ENCODE results near the gene PPP1R15B.

The PPP1R15B gene

GRCh38 chr1:204401730-204402129 lies 9.9 kb downstream of the PPP1R15B start:
- H3K9me3 ChIP-seq (ENCODE audit: insufficient read depth, low read length), result no peaks in the 10 kb centered on the region
- no peak overlapping the region for H3K4me2 ChIP-seq (ENCODE audit: low read depth, low read length, poor library complexity, severe bottlenecking)
- H2AFZ ChIP-seq (ENCODE audit: low read depth, low read length, severe bottlenecking), result no peak overlapping the region
- no peak overlapping the region for H3K27ac ChIP-seq (ENCODE audit: low read depth, low read length)
- peaks cover 34% of the 10 kb centered on the region for H4K20me1 ChIP-seq (ENCODE audit: low read depth, low read length)
- peaks cover 46% of the 10 kb centered on the region for H3K36me3 ChIP-seq (ENCODE audit: low read length)
- H3K9me2 ChIP-seq (replicated peaks; ENCODE audit: insufficient read depth, low read length), result no peaks in the 10 kb centered on the region
- peaks cover 40% of the 10 kb centered on the region for H3K79me2 ChIP-seq (ENCODE audit: insufficient read depth, low read length)
- H3K4me3 ChIP-seq (ENCODE audit: insufficient read depth, low read length, poor library complexity, severe bottlenecking), result no peak overlapping the region
- no peaks in the 10 kb centered on the region for H3K27me3 ChIP-seq (ENCODE audit: low read length)
- no peak for TF ChIP-seq EZH2phosphoT487 (conservative IDR thresholded peaks at IDR 0.05; ENCODE audit: low read length)
- no peak overlapping the region for H3K9ac ChIP-seq (ENCODE audit: low read length)
- peaks cover 29% of the 10 kb centered on the region; the same call in 1 of the 2 replicates for H3F3A ChIP-seq (ENCODE audit: insufficient read depth)

- peaks cover 46% of the 10 kb centered on the region for H3K36me3 ChIP-seq (ENCODE audit: low read length)
- no peaks in the 10 kb centered on the region for H3K9me3 ChIP-seq (ENCODE audit: insufficient read depth, low read length)
- H3K27me3 ChIP-seq (ENCODE audit: low read length), result no peaks in the 10 kb centered on the region
- no peak overlapping the region for H3K4me3 ChIP-seq (ENCODE audit: insufficient read depth, low read length, poor library complexity, severe bottlenecking)
- H3K9ac ChIP-seq (ENCODE audit: low read length), result no peak overlapping the region
- peaks cover 27% of the 10 kb centered on the region for H4K20me1 ChIP-seq (ENCODE audit: low read depth, low read length)
- peaks cover 29% of the 10 kb centered on the region; the same call in 1 of the 2 replicates for H3F3A ChIP-seq (ENCODE audit: insufficient read depth)
- no peak overlapping the region for H3K27ac ChIP-seq (ENCODE audit: low read depth, low read length)
- H3K79me2 ChIP-seq (ENCODE audit: insufficient read depth, low read length), result peaks cover 32% of the 10 kb centered on the region
- H3K9me2 ChIP-seq (replicated peaks; ENCODE audit: insufficient read depth, low read length), result no peaks in the 10 kb centered on the region
- no peak for TF ChIP-seq CTCF (IDR thresholded peaks at IDR 0.05; ENCODE audit: insufficient read depth, low read length, poor library complexity, severe bottlenecking)
- TF ChIP-seq EZH2phosphoT487 (conservative IDR thresholded peaks at IDR 0.05; ENCODE audit: low read length), result no peak
- no peak overlapping the region for H3K4me2 ChIP-seq (ENCODE audit: low read depth, low read length, poor library complexity, severe bottlenecking)
- H2AFZ ChIP-seq (ENCODE audit: low read depth, low read length, severe bottlenecking), result no peak overlapping the region
Measured at GRCh38 chr1:204400882-204401510, 10.6 kb downstream of the PPP1R15B start.

- Histone ChIP-seq H2AFZ (ENCODE audit: low read depth, low read length, severe bottlenecking) (no peak overlapping the region), H3K4me3 (ENCODE audit: insufficient read depth, low read length, poor library complexity, severe bottlenecking) (no peak overlapping the region), H3F3A (ENCODE audit: insufficient read depth) (peaks cover 14% of the 10 kb centered on the region; the same call in 1 of the 2 replicates), H3K27ac (ENCODE audit: low read depth, low read length) (no peak overlapping the region), H3K9ac (ENCODE audit: low read length) (no peak overlapping the region), H3K9me3 (ENCODE audit: insufficient read depth, low read length) (no peaks in the 10 kb centered on the region), H4K20me1 (ENCODE audit: low read depth, low read length) (0 out of 2 replicates have a peak, but pooled peaks cover 7% of the 10 kb centered on the region), H3K27me3 (ENCODE audit: low read length) (no peaks in the 10 kb centered on the region), H3K36me3 (ENCODE audit: low read length) (peaks cover 32% of the 10 kb centered on the region; the same call in 1 of the 2 replicates), H3K4me2 (ENCODE audit: low read depth, low read length, poor library complexity, severe bottlenecking) (no peak overlapping the region), H3K9me2 (replicated peaks; ENCODE audit: insufficient read depth, low read length) (no peaks in the 10 kb centered on the region), H3K79me2 (ENCODE audit: insufficient read depth, low read length) (peaks cover 7% of the 10 kb centered on the region)
- TF ChIP-seq CTCF (IDR thresholded peaks at IDR 0.05; ENCODE audit: insufficient read depth, low read length, poor library complexity, severe bottlenecking) (peak; percentile 65), EZH2phosphoT487 (conservative IDR thresholded peaks at IDR 0.05; ENCODE audit: low read length) (no peak)
Measured at GRCh38 chr1:204398197-204399125, 13.2 kb downstream of the PPP1R15B start.

Measured in SU-DHL-6 (cell line).